ENCODE measurements around the gene FGF16.
"Not testable (repeated sequence)": the region's sequence is repeated elsewhere in the genome, so short reads cannot be mapped to it uniquely, and the experiment has no call there.

FGF16 gene

GRCh38 chrX:77446908-77447652, at the start of gene FGF16:
Gene FGF16, plus strand, starts transcription at chrX:77447389. Its CDS starts 286 bp downstream, at chrX:77447675.
- peak in 1 of 2 donors; percentile 1 for DNase-seq (ENCODE audit: low read depth in 2 of 2)

- DNase-seq (ENCODE audit: low read depth in 2 of 2) = no peak
These were observed 48.7 kb upstream of the FGF16 start for GRCh38 chrX:77398330-77398954.

GRCh38 chrX:77404419-77404818, 42.8 kb upstream of the FGF16 start:
- no peak for DNase-seq (ENCODE audit: low read depth in 2 of 2)

GRCh38 chrX:77407821-77408220, 39.4 kb upstream of the FGF16 start:
- not testable (repeated sequence) for DNase-seq (ENCODE audit: low read depth in 2 of 2)

- DNase-seq (ENCODE audit: low read depth in 2 of 2) = no peak
These were observed 34.6 kb upstream of the FGF16 start for GRCh38 chrX:77412631-77413030.

GRCh38 chrX:77415161-77415560, 32.0 kb upstream of the FGF16 start:
- no peak for DNase-seq (ENCODE audit: low read depth in 2 of 2)

GRCh38 chrX:77415882-77416281, 31.3 kb upstream of the FGF16 start:
- no peak for DNase-seq (ENCODE audit: low read depth in 2 of 2)

- DNase-seq (ENCODE audit: low read depth in 2 of 2) = no peak
These were observed 24.1 kb upstream of the FGF16 start for GRCh38 chrX:77422891-77423648.

GRCh38 chrX:77426811-77427210, 20.4 kb upstream of the FGF16 start:
- no peak for DNase-seq (ENCODE audit: low read depth in 2 of 2)

GRCh38 chrX:77427611-77428010, 19.6 kb upstream of the FGF16 start:
- DNase-seq (ENCODE audit: low read depth in 2 of 2) = no peak

- DNase-seq (ENCODE audit: low read depth in 2 of 2) = no peak
These were observed 18.6 kb upstream of the FGF16 start for GRCh38 chrX:77428551-77428950.

- DNase-seq (ENCODE audit: low read depth in 2 of 2) = no peak
These were observed 16.0 kb upstream of the FGF16 start for GRCh38 chrX:77431227-77431626.

GRCh38 chrX:77433001-77433400, 14.2 kb upstream of the FGF16 start:
- DNase-seq (ENCODE audit: low read depth in 2 of 2) = no peak

GRCh38 chrX:77434962-77435361, 12.2 kb upstream of the FGF16 start:
- DNase-seq (ENCODE audit: low read depth in 2 of 2) = no peak

GRCh38 chrX:77436271-77436670, 10.9 kb upstream of the FGF16 start:
- DNase-seq (ENCODE audit: low read depth in 2 of 2) = no peak

- DNase-seq (ENCODE audit: low read depth in 2 of 2) = no peak
These were observed 10.5 kb upstream of the FGF16 start for GRCh38 chrX:77436682-77437081.

GRCh38 chrX:77440330-77440729, 6.9 kb upstream of the FGF16 start:
- no peak for DNase-seq (ENCODE audit: low read depth in 2 of 2)

GRCh38 chrX:77441033-77441432, 6.2 kb upstream of the FGF16 start:
- DNase-seq (ENCODE audit: low read depth in 2 of 2) = no peak

GRCh38 chrX:77441479-77441878, 5.7 kb upstream of the FGF16 start:
- no peak for DNase-seq (ENCODE audit: low read depth in 2 of 2)

- no peak for DNase-seq (ENCODE audit: low read depth in 2 of 2)
These were observed 4.5 kb upstream of the FGF16 start for GRCh38 chrX:77442728-77443127.

GRCh38 chrX:77444075-77444474, 3.1 kb upstream of the FGF16 start:
- no peak for DNase-seq (ENCODE audit: low read depth in 2 of 2)

GRCh38 chrX:77444545-77444944, 2.6 kb upstream of the FGF16 start:
- DNase-seq (ENCODE audit: low read depth in 2 of 2) = no peak

Measured in activated CD4-positive, alpha-beta T cell treated with anti-CD3 and anti-CD28 coated beads for 24 hours (primary cell).